Upper lobe of left lung (tissue), 4 donors: ENCODE results near the gene ZNF599.

Experiments used
- CTCF ChIP-seq, 6 experiments: fragments of 450-650 bp in 4 of 6; fragments of 200-600 bp in 2 of 6; sonication (generic) in 2 of 6; IDR thresholded peaks; one replicate each; pipeline ENCODE4 v1.5.1; 2016 to 2019; ENCODE audit warnings: antibody characterized with exemption in 6 of 6
- EP300 ChIP-seq, 4 donors: sonication (generic); formaldehyde crosslinking; IDR thresholded peaks; one replicate each; pipeline ENCODE4 v1.5.1; 2017; ENCODE audit warnings: antibody characterized with exemption in 4 of 4, control low read depth in 2 of 4
- POLR2A ChIP-seq, 4 donors: fragments of 450-650 bp; IDR thresholded peaks; one replicate each; pipeline ENCODE4 v1.5.1; 2016 to 2017; ENCODE audit warnings: antibody characterized with exemption in 4 of 4, mild to moderate bottlenecking in 2 of 4
- POLR2AphosphoS5 ChIP-seq, 2 donors: sonication (generic); formaldehyde crosslinking; IDR thresholded peaks; one replicate each; pipeline ENCODE4 v1.5.1; 2017; ENCODE audit warnings: antibody characterized with exemption in 2 of 2

GRCh38 chr19:34773555-34773864 is 495 bp upstream of the ZNF599 start:
- TF ChIP-seq CTCF (IDR thresholded peaks at IDR 0.05), result no peak
- no peak for TF ChIP-seq EP300 (IDR thresholded peaks at IDR 0.05)
- TF ChIP-seq POLR2AphosphoS5 (IDR thresholded peaks at IDR 0.05), result no peak
- no peak for TF ChIP-seq POLR2A (IDR thresholded peaks at IDR 0.05)
